OCI-M2 (cell line): Measurements from ENCODE around the gene TMEM120B.

Source experiments
- DNase-seq: peaks from one replicate; lab custom pipeline; 2025; ENCODE audit not compliant: unreplicated experiment; lab: John Stamatoyannopoulos, UW

TMEM120B gene

DNA sequence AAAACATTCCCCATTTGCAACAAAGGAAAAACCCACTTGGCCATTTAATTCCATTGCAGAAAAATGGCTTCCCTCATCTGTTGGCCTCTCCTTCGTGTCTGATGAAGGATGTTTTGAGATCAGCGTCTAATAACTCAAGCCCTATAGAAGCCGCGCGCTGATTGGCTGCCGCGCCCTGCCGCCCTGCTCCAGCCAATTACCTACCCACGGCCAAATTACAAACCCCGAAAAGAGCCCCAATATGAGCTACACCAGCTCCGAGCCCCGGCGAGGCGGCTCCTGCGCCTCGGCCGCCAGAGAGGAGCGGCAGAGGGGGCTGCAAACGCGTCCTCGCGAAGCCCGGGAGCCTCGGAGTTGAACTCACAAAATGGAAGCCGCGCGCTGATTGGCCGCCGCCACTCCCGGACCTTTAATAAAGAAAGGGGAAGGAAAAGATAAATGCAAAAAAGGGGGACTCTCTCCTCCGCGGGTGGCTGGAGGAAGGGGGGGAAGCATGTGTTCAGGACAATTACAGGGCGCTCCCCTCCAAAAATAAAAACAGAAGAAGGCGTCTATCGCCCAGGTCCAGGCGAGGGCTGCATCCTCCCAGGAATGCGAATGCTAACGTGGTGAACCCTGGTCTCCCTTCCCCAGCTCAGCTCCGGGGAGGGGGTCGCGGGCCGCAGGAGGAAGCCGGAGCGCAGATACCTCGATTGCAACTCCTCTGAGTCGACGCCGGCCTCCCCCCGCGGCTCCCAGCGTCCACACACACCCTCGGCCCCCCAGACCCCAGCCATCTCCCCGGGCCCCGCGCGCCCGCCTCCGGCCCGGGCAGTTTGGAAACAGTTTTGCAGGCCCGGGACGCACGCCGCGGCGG is 90.5 kb downstream of the TMEM120B start:
- DNase-seq = peak; percentile 83

DNA sequence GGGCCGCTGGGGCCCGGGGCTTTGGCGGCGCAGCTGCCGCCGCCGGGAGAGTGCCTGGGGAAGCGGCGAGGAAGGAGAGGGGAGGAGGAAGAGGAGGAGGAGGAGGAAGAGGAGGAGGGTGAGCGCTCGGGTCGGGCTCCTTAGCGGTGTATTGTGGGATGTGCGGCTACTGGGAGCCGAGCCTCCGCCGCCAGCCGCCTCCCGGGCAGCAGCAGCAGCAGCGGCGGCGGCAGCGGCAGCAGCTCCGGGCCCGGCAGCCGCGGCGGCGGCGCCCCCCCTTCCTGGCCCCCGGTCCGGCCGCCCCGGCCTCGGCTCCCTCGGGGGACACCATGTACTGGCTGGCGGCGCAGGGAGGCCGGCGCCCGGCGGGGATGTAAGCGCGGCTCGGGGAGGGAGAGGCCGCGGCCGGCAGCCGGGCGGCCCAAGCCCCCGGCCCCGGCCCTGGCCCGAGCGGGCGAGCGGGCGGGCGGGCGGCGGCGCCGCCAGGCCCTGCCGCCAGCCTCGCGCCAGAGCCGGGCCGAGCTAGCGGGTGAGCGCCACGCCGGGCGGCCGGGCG is 91.4 kb downstream of the TMEM120B start, which contains the start of gene SETD1B:
Gene SETD1B (plus strand): TSS at position 149 of the 556 bp plus-strand sequence. CDS start 729 bp downstream, outside the sequence.
- DNase-seq = no peak

DNA sequence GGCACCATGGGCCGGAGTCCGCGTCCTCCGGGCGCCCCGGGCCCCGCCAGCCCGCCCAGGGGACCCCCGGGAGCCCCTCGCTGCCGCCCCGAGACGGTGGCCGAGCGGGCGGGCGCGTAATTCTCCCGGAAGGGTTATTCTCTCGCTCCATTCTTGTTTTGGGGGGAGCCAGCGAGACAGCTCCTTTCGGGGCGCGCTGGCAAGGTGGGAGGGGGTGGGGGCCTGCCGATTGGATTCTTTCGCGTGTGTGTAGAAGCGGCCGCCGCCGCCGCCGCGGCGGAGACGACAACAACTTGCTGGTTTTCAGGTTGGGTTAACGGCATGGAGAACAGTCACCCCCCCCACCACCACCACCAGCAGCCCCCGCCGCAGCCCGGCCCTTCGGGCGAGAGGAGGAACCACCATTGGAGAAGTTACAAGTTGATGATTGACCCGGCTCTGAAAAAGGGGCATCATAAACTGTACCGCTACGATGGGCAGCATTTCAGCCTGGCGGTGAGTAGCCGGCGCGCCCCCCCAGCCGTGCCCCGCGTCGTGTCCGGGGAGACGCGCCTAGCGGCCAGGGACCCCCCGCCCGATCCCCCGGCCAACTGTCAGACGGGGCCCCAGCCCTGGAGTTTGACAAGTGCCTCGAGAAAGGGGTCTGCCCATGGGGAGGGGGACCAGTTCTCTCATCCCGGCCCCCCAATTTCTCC is 92.0 kb downstream of the TMEM120B start:
- DNase-seq = no peak

DNA sequence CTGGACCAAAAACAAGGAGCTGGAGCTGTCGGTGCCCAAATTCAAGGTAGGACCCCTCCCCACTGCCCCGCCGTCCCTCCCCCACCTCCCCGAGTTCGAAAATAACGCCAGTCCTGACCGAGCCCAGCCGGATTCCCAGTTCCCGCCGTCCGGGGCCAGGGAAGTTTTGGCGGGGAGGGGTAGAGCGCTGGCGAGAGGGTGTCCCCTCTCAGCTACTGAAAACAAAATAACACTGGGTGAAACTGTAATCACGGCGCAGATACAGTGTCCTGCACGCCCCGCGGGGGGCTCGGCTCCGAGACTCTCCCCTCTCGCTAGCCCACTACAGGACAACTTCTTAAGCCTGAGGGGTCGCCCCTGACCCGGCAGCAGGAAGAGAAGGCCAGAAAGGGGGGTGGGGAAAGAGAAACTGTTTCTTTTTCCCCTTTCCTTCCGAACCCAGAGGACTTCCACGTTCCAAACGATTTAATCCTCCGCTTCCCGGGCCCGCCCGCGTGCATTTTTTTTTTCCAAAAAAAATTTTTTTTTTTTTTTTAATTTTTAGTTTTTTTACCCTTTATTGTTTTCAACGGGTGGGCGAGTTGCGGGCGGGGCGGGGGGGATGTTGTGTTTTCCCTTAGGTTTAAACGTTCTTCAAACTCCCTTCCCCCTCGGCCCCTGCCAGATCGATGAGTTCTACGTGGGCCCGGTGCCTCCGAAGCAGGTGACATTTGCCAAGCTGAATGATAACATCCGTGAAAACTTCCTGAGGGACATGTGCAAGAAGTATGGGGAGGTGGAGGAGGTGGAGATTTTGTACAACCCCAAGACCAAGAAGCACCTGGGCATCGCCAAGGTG is 92.8 kb downstream of the TMEM120B start:
- no peak for DNase-seq

DNA sequence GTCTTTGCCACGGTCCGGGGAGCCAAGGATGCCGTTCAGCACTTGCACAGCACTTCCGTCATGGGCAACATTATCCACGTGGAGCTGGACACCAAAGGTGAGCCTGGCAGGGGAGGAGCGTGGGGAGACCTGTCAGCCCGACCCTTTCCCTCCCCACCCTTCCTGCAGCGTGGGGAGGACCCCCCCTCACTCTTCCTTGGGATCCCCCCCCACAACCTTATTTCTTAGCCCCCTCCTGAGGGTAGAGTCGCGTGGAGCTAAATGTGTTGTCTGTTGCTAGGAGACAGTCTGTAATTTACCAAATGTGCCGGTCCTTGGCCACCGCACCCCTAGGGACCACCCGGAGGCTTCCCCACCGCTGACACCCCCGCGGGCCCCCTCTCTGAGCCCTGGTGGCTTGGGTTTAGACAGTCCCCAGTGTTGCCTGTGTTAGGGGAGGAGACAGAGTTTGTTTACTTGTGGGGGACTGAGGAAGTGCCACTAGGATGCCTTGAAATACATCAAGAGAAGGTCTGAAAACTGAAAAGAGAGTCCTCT is 93.5 kb downstream of the TMEM120B start:
- DNase-seq = no peak

DNA sequence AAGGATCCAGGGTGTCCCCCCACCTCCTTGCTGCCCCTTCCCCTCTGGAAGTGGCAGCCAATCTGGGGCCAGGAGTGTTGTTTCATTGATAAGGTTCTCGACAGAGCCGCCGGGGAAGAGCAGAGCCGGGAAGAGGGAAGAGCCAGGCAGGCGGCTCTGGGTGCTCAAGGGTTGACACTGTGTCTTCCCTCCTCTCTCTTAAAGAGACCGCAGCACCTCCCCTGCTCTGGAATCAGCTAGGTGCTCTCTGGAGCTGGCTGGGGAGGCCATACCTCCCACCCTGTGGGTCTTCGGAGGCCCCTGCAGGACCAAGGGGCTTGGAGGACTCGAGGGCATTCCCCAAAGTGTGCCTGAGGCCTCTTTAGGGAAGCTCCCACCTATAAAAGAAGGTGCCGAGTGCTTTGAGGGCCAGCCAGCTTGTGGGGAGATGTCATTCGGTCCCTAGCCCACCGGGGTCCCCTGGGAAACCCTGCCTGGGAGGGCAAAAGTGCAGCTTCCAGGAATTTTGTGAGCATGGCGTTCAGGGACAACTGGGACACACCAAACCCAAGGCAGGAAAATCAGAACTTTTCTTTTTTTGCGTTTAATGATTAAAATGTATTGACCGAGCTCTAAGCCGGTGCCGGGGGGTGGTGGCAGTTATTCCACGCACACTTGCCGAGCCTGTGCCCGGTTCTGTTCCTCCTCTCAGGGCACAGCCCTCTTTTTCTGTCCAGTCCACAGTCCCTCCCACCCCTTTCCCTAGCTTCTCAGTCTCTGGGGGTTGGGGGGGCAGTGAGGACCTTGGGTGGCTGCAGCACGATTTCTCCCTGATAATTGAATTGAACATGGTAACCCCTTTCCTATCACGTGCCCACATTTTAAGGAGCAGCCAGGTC is 94.2 kb downstream of the TMEM120B start:
- no peak for DNase-seq

DNA sequence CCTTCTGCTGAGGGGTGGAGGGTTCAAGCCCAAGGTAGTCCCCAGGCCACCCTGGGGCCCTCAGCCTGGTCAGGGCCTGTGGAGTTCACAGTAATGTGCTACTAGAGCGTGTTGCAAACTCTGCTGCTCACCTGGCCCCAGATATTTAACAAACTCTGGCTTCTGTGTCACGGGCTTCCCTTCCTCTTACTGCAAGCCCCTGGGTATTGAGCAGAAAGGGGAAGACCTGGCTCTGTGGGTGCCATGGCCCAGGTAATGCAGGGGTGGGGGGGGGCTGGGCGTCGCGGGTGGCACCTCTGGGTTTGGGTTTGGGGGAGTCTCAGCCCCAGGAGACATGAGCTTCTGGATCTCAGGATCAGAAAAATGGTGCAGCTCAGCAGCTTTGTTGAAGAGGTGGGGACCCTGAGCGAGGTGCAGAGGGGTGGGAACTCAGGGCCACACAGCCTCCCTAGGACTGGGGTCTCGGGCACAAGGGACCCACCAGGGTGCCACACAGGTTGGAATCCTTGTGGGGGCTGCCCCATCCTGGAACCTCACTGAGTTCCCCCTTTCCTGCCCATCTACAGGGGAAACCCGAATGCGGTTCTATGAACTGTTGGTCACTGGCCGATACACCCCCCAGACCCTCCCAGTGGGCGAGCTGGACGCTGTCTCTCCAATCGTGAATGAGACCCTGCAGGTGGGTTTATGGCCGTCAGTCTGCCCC is 95.2 kb downstream of the TMEM120B start:
- DNase-seq = no peak

DNA sequence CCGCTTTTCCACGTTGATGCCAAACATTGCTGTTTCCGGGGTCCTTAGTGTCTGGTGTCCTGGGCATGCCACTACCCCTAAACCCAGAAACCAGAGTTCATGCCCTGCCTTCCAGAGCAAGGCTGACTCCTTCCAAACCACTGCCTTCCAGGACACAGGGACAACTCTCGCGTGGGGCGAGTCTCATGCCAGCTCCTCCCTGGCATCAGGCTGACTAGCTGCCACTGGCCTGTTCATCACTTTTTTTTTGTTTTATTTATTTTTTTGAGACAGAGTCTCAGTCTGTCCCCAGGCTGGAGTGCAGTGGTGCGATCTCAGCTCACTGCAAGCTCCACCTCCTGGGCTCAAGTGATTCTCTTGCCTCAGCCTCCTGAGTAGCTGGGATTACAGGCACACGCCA is 96.1 kb downstream of the TMEM120B start:
- DNase-seq = no peak

DNA sequence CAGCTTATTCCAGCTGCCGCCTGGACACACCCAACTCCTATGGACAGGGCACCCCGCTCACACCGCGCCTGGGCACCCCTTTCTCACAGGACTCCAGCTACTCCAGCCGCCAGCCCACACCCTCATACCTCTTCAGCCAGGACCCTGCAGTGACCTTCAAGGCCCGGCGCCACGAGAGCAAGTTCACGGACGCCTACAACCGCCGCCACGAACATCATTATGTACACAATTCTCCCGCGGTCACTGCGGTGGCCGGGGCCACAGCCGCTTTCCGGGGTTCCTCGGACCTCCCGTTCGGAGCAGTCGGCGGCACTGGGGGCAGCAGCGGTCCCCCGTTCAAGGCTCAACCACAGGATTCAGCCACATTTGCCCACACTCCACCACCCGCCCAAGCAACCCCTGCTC is 97.2 kb downstream of the TMEM120B start:
- no peak for DNase-seq

DNA sequence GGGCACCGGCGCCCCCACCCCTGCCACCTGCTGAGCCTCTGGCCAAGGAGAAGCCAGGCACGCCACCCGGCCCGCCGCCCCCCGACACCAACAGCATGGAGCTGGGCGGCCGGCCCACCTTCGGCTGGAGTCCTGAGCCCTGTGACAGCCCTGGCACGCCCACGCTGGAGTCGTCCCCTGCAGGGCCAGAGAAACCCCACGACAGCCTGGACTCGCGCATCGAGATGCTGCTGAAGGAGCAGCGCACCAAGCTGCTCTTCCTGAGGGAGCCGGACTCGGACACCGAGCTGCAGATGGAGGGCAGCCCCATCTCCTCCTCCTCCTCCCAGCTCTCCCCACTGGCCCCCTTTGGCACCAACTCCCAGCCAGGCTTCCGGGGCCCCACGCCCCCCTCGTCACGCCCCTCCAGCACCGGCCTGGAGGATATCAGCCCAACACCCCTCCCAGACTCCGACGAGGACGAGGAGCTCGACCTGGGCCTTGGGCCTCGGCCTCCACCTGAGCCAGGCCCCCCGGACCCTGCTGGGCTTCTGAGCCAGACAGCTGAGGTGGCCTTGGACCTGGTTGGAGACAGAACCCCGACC is 97.8 kb downstream of the TMEM120B start:
- no peak for DNase-seq

DNA sequence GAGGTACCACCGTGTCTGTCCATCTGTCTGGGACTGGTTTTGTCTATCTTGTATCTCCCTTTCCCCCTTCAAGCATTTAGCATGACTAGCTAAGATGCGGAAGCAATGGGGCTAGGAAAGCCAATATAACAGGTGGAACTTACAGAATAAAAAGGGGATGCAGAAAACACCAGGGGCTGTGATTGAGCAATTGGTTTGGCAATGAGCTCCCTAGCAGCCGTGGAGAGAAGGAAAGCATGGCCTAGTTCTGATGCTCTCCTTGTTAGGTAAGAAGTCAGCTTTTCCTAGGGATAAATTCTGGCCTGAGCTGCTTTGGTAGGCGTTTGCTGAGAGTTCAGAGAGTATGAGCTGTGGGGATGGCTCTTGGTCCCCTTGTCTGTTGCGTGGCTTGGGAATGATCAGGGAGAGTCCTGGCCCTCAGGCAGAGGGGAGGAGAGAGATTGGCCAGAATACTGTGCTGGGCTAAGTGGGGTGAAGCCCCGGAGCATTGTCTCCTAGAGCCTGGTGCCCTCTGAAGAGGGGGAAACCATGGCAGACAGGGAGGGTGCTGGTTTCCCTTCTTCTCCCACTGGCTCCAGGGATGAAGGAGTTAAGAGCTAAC is 98.4 kb downstream of the TMEM120B start:
- no peak for DNase-seq

DNA sequence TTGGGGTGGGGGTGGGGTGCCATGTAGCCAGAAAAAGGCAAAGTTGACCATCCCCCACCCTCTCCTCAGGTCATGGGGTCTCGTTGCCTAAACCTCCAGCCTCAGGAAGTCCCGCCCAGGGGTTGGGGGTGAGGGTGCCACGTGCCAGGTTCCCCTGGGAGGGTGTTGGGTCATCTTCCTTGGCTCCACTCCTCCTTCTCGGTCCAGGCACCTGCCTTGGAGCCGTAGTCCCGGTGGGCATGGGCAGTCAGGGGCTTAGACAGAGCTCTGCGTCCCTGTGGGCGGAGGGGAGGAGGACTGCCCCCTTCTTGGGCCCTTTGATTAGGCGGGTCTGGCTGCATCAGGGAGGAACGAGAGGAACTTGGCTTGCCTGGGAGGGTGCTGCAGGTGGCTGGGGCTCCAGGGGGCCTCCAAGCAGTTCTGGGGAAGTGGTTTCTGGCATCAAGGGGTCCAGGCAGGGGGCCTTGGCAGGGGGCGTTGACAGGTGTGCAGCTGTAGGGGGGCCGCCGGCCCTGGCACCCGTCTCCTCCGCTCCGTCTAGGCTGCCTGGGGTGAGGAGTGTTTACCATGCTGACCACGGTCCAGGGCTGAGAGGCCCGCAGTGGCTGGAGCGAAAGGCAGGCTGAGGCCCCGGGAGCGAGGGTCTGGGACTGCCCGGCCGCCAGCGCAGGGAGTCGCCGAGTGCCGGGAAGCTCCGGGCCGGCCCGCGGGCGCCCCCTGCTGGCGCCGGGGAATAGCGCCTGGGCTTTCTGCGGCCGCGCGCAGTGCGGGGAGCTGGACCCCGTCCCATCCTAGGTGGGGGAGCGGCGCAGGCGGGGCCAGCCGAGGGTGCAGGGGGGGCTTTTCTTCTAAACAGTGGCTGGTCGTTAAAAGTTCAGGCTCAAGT is 99.1 kb downstream of the TMEM120B start:
- DNase-seq = no peak

DNA sequence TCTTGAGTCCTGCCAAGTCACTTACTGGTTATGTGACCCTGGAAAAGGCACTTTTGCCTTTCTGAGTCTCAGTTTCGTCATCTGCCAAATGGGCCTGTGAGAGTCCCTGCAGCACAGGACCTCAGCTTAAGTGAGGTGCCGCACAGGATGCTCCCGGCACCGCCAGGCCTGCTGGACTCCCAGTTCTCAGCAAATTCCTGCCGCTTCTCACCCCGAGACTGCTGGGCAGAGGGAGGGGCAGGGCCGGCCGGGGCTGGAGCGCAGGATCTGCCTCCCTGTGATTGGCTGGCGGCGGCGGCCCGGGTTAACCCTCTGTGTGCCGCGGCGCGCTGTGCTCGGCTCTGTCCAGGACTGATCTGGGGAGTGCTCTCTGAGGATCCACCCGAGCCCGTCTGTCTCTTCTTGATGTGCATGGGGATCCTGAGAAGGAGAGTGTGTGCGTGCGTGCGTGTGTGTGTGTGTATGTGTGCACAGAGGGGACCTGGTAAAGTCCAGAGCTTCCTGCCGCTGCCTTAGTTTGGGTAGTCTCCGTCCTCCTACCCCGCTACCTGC is 99.8 kb downstream of the TMEM120B start:
- DNase-seq = no peak

DNA sequence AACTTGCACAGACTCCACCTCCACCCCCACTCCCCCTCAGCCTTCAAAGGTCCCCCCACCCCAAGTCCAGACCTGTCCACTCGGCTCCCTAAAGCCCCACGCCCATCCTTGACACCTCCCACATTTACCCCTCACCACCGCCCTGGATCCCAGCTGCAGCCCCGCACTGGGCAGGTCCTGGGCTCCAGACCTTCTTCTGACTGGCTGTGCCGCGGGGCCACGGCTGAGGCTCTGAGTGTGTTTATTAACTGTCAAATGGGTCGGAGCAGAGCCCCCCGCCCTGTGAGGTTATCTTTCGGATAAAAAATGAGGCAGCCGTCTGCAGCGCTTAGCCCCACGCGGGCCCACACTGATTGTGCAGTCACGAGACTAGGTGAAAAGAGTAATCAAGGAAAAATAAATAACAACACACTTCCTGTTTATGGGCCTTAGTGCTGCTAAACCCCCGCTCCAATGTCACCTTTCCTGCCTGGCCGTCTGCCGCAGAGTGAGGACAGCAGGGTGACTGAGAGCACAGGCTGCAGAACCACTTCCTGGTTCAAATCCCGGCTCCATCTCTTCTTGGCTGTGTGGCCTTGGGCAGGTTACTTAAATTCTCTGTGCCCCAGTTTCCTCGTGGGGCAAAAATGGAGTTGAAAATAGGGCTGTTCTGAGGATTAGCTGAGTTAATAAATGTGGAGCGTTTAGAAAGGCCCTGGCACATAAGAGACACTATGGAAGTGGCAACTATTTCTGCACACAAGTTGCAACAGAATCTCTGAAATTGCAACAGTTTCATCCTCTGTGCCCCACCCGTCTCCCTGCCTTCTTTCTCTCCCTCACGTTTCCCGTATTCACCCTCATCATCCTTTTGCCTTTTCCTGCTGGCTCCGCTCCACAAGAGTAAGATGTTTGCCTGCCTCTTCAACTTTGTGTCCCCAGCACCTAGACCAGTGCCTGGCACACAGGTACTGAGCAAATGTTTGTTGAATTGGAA is 100.7 kb downstream of the TMEM120B start:
- no peak for DNase-seq

DNA sequence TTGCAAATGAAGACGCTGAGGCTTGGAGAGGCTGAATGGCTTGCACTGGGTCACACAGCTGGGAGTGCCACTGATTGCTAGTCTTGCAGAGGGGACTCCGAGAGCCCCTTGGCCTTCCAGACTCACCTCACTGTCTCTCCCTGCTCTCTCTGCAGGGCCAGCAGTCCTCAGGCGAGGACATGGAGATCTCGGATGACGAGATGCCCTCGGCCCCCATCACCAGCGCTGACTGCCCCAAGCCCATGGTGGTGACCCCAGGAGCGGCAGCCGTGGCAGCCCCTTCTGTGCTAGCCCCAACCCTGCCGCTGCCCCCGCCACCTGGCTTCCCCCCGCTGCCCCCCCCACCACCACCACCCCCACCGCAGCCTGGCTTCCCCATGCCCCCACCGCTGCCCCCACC is 101.4 kb downstream of the TMEM120B start:
- DNase-seq = no peak
